ENCODE results near the gene CRISPLD2.

CRISPLD2 gene

DNA sequence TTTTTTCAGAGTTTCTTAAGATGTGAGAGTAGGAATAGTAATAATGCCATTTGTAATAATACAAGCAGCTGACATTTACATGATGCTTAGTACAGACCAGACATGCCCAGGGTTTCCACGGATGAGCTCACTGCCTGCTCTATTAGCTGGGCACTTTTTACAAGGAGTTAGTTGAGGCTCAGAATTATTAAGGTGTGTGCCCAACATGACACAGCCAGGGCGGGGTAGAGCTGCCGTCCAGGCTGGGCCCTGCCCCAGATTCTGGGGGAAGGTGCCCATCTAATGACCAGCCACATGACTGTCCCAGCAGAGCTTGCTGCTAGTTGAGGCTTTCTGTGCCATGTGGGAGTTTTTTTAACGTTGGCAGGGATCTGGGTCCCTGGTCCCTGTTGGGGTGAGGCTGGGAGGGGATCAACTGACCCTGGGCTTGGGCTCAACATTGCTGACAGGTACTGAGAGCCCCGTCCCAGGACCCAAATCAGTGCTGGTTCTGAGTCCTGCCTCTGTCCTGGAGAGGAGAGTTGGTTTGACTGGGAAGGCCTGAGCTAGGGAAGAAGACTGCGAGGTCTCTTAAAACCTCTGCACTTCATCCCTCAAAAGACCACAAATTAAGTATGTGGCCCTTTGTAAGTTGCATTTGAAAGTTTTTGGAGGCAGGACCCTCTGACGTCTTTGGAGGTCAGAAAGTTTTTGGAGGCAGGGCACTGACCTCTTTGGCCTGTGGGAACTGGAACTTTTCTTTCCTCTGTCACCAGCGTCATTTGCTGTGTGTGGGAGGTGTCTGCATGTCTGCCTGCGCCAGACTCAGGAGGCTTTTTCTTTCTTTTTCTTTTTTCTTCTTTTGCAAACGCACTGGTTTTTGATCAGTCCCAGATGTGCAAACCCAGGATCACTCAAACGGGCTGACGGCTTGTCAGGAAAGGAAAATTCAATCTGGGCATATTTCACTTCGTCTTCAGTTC is 2.2 kb downstream of the CRISPLD2 start:
- no peak overlapping the region for H2AFZ ChIP-seq (ENCODE audit: low read length)
- no peaks in the 10 kb centered on the region for H3K9me3 ChIP-seq (replicated peaks; ENCODE audit: insufficient read depth, low read length)
- H3K27me3 ChIP-seq (replicated peaks; ENCODE audit: insufficient read depth, low read length): peaks cover 54% of the 10 kb centered on the region
- no peak for TF ChIP-seq EZH2 (optimal IDR thresholded peaks at IDR 0.05; ENCODE audit: low read depth, low read length)
- TF ChIP-seq, protein P1, sequence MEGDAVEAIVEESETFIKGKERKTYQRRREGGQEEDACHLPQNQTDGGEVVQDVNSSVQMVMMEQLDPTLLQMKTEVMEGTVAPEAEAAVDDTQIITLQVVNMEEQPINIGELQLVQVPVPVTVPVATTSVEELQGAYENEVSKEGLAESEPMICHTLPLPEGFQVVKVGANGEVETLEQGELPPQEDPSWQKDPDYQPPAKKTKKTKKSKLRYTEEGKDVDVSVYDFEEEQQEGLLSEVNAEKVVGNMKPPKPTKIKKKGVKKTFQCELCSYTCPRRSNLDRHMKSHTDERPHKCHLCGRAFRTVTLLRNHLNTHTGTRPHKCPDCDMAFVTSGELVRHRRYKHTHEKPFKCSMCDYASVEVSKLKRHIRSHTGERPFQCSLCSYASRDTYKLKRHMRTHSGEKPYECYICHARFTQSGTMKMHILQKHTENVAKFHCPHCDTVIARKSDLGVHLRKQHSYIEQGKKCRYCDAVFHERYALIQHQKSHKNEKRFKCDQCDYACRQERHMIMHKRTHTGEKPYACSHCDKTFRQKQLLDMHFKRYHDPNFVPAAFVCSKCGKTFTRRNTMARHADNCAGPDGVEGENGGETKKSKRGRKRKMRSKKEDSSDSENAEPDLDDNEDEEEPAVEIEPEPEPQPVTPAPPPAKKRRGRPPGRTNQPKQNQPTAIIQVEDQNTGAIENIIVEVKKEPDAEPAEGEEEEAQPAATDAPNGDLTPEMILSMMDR (IDR thresholded peaks at IDR 0.05; ENCODE audit: low read length): no peak
- TF ChIP-seq EZH2phosphoT487 (IDR thresholded peaks at IDR 0.05; ENCODE audit: low read length): no peak
- H3K79me2 ChIP-seq (ENCODE audit: low read length): no peaks in the 10 kb centered on the region
- DNase-seq: no peak
- no peaks in the 10 kb centered on the region for H4K20me1 ChIP-seq (ENCODE audit: insufficient read depth, low read length)
- no peak overlapping the region for H3K27ac ChIP-seq (ENCODE audit: low read length)
- H3K4me2 ChIP-seq (ENCODE audit: low read depth, low read length): no peak overlapping the region
- no peak overlapping the region for H3K9ac ChIP-seq (ENCODE audit: low read length)
- H3K4me3 ChIP-seq (ENCODE audit: low read length): no peak overlapping the region
- no peaks in the 10 kb centered on the region for H3K36me3 ChIP-seq (replicated peaks; ENCODE audit: insufficient read depth, low read length)
- H3K4me1 ChIP-seq (ENCODE audit: low read length): no peaks in the 10 kb centered on the region
- no peaks in the 10 kb centered on the region for H3K9me2 ChIP-seq (replicated peaks; ENCODE audit: insufficient read depth, low read length)
- H3F3A ChIP-seq (ENCODE audit: insufficient read depth, low read length): no peaks in the 10 kb centered on the region

DNA sequence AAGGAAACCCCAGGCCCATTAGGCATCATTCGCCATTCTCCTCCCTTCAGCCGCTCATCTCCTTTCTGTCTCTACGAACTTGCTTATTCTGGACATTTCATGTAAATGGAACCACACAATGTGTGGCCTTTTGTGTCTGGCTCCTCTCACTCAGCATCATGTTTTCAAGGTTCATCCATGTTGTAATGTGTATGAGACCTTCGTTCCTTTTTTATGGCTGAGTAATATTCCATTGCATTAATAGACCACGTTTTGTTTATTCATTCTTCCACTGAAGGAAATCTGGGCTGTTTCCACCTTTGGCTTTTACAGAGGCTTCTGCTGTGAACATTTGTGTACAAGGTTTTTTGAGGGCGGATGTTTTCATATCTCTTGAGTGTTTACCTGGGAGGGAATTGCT is 3.2 kb downstream of the CRISPLD2 start:
- no peaks in the 10 kb centered on the region for H3K9me2 ChIP-seq (replicated peaks; ENCODE audit: insufficient read depth, low read length)
- H3K4me1 ChIP-seq (ENCODE audit: low read length): no peaks in the 10 kb centered on the region
- no peak overlapping the region for H3K9ac ChIP-seq (ENCODE audit: low read length)
- no peak overlapping the region for H3K4me3 ChIP-seq (ENCODE audit: low read length)
- no peaks in the 10 kb centered on the region for H3K36me3 ChIP-seq (replicated peaks; ENCODE audit: insufficient read depth, low read length)
- no peaks in the 10 kb centered on the region for H3F3A ChIP-seq (ENCODE audit: insufficient read depth, low read length)
- no peaks in the 10 kb centered on the region for H3K9me3 ChIP-seq (replicated peaks; ENCODE audit: insufficient read depth, low read length)
- no peak for DNase-seq
- H3K27ac ChIP-seq (ENCODE audit: low read length): no peak overlapping the region
- H3K79me2 ChIP-seq (ENCODE audit: low read length): no peaks in the 10 kb centered on the region
- no peak overlapping the region for H3K4me2 ChIP-seq (ENCODE audit: low read depth, low read length)
- TF ChIP-seq EZH2 (optimal IDR thresholded peaks at IDR 0.05; ENCODE audit: low read depth, low read length) (no peak), EZH2phosphoT487 (IDR thresholded peaks at IDR 0.05; ENCODE audit: low read length) (no peak)
- TF ChIP-seq, protein P1 (IDR thresholded peaks at IDR 0.05; ENCODE audit: low read length): no peak
- H2AFZ ChIP-seq (ENCODE audit: low read length): no peak overlapping the region
- no peaks in the 10 kb centered on the region for H4K20me1 ChIP-seq (ENCODE audit: insufficient read depth, low read length)
- peaks cover 64% of the 10 kb centered on the region for H3K27me3 ChIP-seq (replicated peaks; ENCODE audit: insufficient read depth, low read length)

DNA sequence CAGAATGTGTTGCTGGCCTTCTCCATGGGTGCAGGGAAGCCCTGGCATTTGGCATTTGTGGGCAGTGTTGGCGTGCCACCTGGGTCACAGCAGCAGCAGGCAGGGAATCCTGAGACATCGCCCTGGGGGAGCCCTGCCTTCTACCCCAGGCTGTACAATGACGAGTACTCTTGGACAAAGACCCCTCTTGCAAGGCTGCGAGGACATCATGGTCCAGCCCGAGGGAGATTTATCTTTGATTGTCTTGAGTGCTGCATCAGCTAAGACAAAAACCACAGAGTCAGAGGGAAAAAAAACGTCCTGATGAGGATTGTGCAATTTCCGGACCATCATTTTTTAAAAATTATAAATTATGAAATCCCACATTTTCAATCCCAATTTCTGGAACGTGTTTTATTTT is 3.7 kb downstream of the CRISPLD2 start:
- Histone ChIP-seq H3K9me2 (replicated peaks; ENCODE audit: insufficient read depth, low read length) (no peaks in the 10 kb centered on the region), H3F3A (ENCODE audit: insufficient read depth, low read length) (no peaks in the 10 kb centered on the region), H4K20me1 (ENCODE audit: insufficient read depth, low read length) (no peaks in the 10 kb centered on the region), H2AFZ (ENCODE audit: low read length) (no peak overlapping the region), H3K4me2 (ENCODE audit: low read depth, low read length) (no peak overlapping the region), H3K36me3 (replicated peaks; ENCODE audit: insufficient read depth, low read length) (no peaks in the 10 kb centered on the region), H3K27me3 (replicated peaks; ENCODE audit: insufficient read depth, low read length) (peaks cover 69% of the 10 kb centered on the region), H3K4me3 (ENCODE audit: low read length) (no peak overlapping the region), H3K27ac (ENCODE audit: low read length) (no peak overlapping the region), H3K79me2 (ENCODE audit: low read length) (no peaks in the 10 kb centered on the region), H3K9ac (ENCODE audit: low read length) (no peak overlapping the region), H3K9me3 (replicated peaks; ENCODE audit: insufficient read depth, low read length) (no peaks in the 10 kb centered on the region), H3K4me1 (ENCODE audit: low read length) (no peaks in the 10 kb centered on the region)
- TF ChIP-seq, protein P1 (IDR thresholded peaks at IDR 0.05; ENCODE audit: low read length): no peak
- TF ChIP-seq EZH2phosphoT487 (IDR thresholded peaks at IDR 0.05; ENCODE audit: low read length) (no peak), EZH2 (optimal IDR thresholded peaks at IDR 0.05; ENCODE audit: low read depth, low read length) (no peak)
- DNase-seq: no peak
